Astrocyte (in vitro differentiated cells and primary cell): ENCODE results near the gene P3H4. TPM values are rescaled to one million over a fixed set of nuclear protein-coding genes. Genes with fewer than 3 reads are reported as not detected.

Experiments
- DNase-seq: peaks from one replicate; pipeline ENCODE4 v3.0.0-alpha.2; 2010; ENCODE audit warnings: low read depth
- FAIRE-seq: peaks from 2 replicates; lab custom pipeline; 2011; peaks lifted over from hg19 to GRCh38; lab: Jason Lieb, UNC
- H2AFZ ChIP-seq: 2 replicates; pipeline ENCODE4 v1.6.0; 2012; ENCODE audit warnings: low read depth, low read length, inconsistent platforms
- H3K27ac ChIP-seq: 2 replicates; pipeline ENCODE4 v1.5.1; 2011; ENCODE audit warnings: low read depth, low read length, inconsistent platforms
- H3K27me3 ChIP-seq: 2 replicates; pipeline ENCODE4 v1.6.0; 2011; ENCODE audit warnings: low read length, inconsistent platforms; ENCODE audit not compliant: insufficient read depth
- H3K36me3 ChIP-seq: 2 replicates; pipeline ENCODE4 v1.5.1; 2011; ENCODE audit warnings: low read length, inconsistent platforms; ENCODE audit not compliant: insufficient read depth
- H3K4me1 ChIP-seq: 2 replicates; pipeline ENCODE4 v1.5.1; 2011; ENCODE audit warnings: low read length, inconsistent platforms; ENCODE audit not compliant: insufficient read depth
- H3K4me2 ChIP-seq: 2 replicates; pipeline ENCODE4 v1.6.0; 2012; ENCODE audit warnings: low read length, inconsistent platforms
- H3K4me3 ChIP-seq: 2 replicates; pipeline ENCODE4 v1.5.1; 2011; ENCODE audit warnings: low read depth, mild to moderate bottlenecking, low read length, inconsistent platforms; ENCODE audit not compliant: insufficient read depth
- H3K79me2 ChIP-seq: 2 replicates; pipeline ENCODE4 v1.6.0; 2012; ENCODE audit warnings: mild to moderate bottlenecking, low read length, inconsistent platforms; ENCODE audit not compliant: insufficient read depth
- H3K9ac ChIP-seq: 2 replicates; pipeline ENCODE4 v1.6.0; 2012; ENCODE audit warnings: mild to moderate bottlenecking, low read length, inconsistent platforms
- H3K9me3 ChIP-seq: 2 replicates; pipeline ENCODE4 v1.5.1; 2012; ENCODE audit warnings: low read depth, mild to moderate bottlenecking, low read length, inconsistent platforms; ENCODE audit not compliant: insufficient read depth
- H4K20me1 ChIP-seq: 2 replicates; pipeline ENCODE4 v1.6.0; 2012; ENCODE audit warnings: low read length, inconsistent platforms; ENCODE audit not compliant: insufficient read depth
- H3K27ac Mint-ChIP-seq: one replicate; pipeline ENCODE4 v1.8.0; 2021; ENCODE audit warnings: mild to moderate bottlenecking, mixed read lengths; ENCODE audit not compliant: unreplicated experiment
- H3K27me3 Mint-ChIP-seq: one replicate; pipeline ENCODE4 v1.8.0; 2021; ENCODE audit warnings: low read depth, mixed read lengths; ENCODE audit not compliant: unreplicated experiment
- H3K36me3 Mint-ChIP-seq: one replicate; pipeline ENCODE4 v1.8.0; 2021; ENCODE audit warnings: low read depth, mixed read lengths; ENCODE audit not compliant: unreplicated experiment
- H3K4me1 Mint-ChIP-seq: one replicate; pipeline ENCODE4 v1.8.0; 2021; ENCODE audit warnings: low read depth, mixed read lengths; ENCODE audit not compliant: unreplicated experiment
- H3K4me3 Mint-ChIP-seq: one replicate; pipeline ENCODE4 v1.8.0; 2021; ENCODE audit warnings: mild to moderate bottlenecking, moderate library complexity, mixed read lengths; ENCODE audit not compliant: unreplicated experiment
- H3K9me3 Mint-ChIP-seq: one replicate; pipeline ENCODE4 v1.8.0; 2021; ENCODE audit warnings: mild to moderate bottlenecking, mixed read lengths; ENCODE audit not compliant: unreplicated experiment
- CTCF ChIP-seq: IDR thresholded peaks from 2 replicates; pipeline ENCODE4 v1.5.1; 2011; ENCODE audit warnings: low read depth, mild to moderate bottlenecking, inconsistent platforms, low read length, moderate library complexity; ENCODE audit not compliant: insufficient read depth
- EZH2 ChIP-seq: IDR thresholded peaks from 2 replicates; pipeline ENCODE4 v1.6.1; 2012; ENCODE audit warnings: mild to moderate bottlenecking, low read length, inconsistent platforms; ENCODE audit not compliant: insufficient read depth
- total RNA-seq: library from RNA; stranded (reverse); gene quantifications from 2 replicates; pipeline ENCODE4 v1.2.1, GENCODE V29; 2021

P3H4 gene
- total RNA-seq, 1 donor from 2014 or later, result 81.5 TPM

- no peak overlapping the region for H3K27ac Mint-ChIP-seq
- Histone ChIP-seq H3K4me1 (no peaks in the 10 kb centered on the region), H2AFZ (no peak overlapping the region), H3K4me3 (no peak overlapping the region), H3K4me2 (no peak overlapping the region), H3K36me3 (peaks cover 16% of the 10 kb centered on the region), H3K9ac (no peak overlapping the region), H3K27me3 (no peaks in the 10 kb centered on the region), H4K20me1 (peaks cover 17% of the 10 kb centered on the region), H3K79me2 (no peaks in the 10 kb centered on the region), H3K27ac (no peak overlapping the region), H3K9me3 (no peaks in the 10 kb centered on the region)
- FAIRE-seq (no peak), DNase-seq (no peak)
- H3K27me3 Mint-ChIP-seq, result no peaks in the 10 kb centered on the region
- no peaks in the 10 kb centered on the region for H3K9me3 Mint-ChIP-seq
- no peak overlapping the region for H3K4me3 Mint-ChIP-seq
- H3K4me1 Mint-ChIP-seq, result no peaks in the 10 kb centered on the region
- TF ChIP-seq CTCF, result no peak
- H3K36me3 Mint-ChIP-seq, result peaks cover 38% of the 10 kb centered on the region
These were observed 49.4 kb downstream of the P3H4 start for GRCh38 chr17:41762391-41762790.

- Mint-ChIP-seq H3K27me3 (no peaks in the 10 kb centered on the region), H3K4me3 (no peak overlapping the region), H3K4me1 (no peaks in the 10 kb centered on the region), H3K36me3 (peaks cover 39% of the 10 kb centered on the region), H3K9me3 (no peaks in the 10 kb centered on the region), H3K27ac (peak overlapping the region; percentile 62)
- Histone ChIP-seq H3K27me3 (no peaks in the 10 kb centered on the region), H3K4me3 (no peak overlapping the region), H3K36me3 (peaks cover 16% of the 10 kb centered on the region), H3K4me2 (no peak overlapping the region), H3K4me1 (no peaks in the 10 kb centered on the region), H3K27ac (no peak overlapping the region), H3K9ac (no peak overlapping the region), H2AFZ (no peak overlapping the region), H4K20me1 (peaks cover 17% of the 10 kb centered on the region), H3K79me2 (no peaks in the 10 kb centered on the region), H3K9me3 (no peaks in the 10 kb centered on the region)
- TF ChIP-seq CTCF, result no peak
- no peak for TF ChIP-seq EZH2
- DNase-seq (no peak), FAIRE-seq (no peak)
These were observed 50.9 kb downstream of the P3H4 start for GRCh38 chr17:41760878-41761277.

GRCh38 chr17:41758601-41759000, 53.1 kb downstream of the P3H4 start:
- Histone ChIP-seq H3K4me1 (no peaks in the 10 kb centered on the region), H2AFZ (no peak overlapping the region), H3K4me3 (no peak overlapping the region), H3K27me3 (no peaks in the 10 kb centered on the region), H3K79me2 (no peaks in the 10 kb centered on the region), H3K27ac (no peak overlapping the region), H4K20me1 (peaks cover 13% of the 10 kb centered on the region), H3K36me3 (peaks cover 13% of the 10 kb centered on the region), H3K4me2 (no peak overlapping the region), H3K9me3 (no peaks in the 10 kb centered on the region), H3K9ac (no peak overlapping the region)
- peak overlapping the region; percentile 26 for H3K27ac Mint-ChIP-seq
- DNase-seq (no peak), FAIRE-seq (no peak)
- no peaks in the 10 kb centered on the region for H3K9me3 Mint-ChIP-seq
- H3K4me3 Mint-ChIP-seq, result no peak overlapping the region
- no peaks in the 10 kb centered on the region for H3K4me1 Mint-ChIP-seq
- TF ChIP-seq CTCF, result no peak
- no peak for TF ChIP-seq EZH2
- peaks cover 34% of the 10 kb centered on the region for H3K36me3 Mint-ChIP-seq
- H3K27me3 Mint-ChIP-seq, result no peaks in the 10 kb centered on the region
